Activated CD4-positive, alpha-beta T cell treated with anti-CD3 and anti-CD28 coated beads, Interleukin-2, Interleukin-6, amounts not matched to agents 100 ng/mL and 50 ng/mL, durations not matched to agents 16 hours and 8 hours (primary cell): Measurements from ENCODE around the gene PPIG.
"Not testable (repeated sequence)": the region's sequence is repeated elsewhere in the genome, so short reads cannot be mapped to it uniquely, and the experiment has no call there.

ENCODE experiments used
- DNase-seq: peaks from one replicate; pipeline ENCODE4 v3.0.0-alpha.2; 2020

PPIG gene

GRCh38 chr2:169598982-169599381, 14.8 kb downstream of the PPIG start:
- DNase-seq, result no peak

GRCh38 chr2:169599568-169599967, 15.4 kb downstream of the PPIG start:
- DNase-seq, result no peak

GRCh38 chr2:169609264-169609663, 25.1 kb downstream of the PPIG start:
- DNase-seq, result no peak

- DNase-seq, result no peak
Measured at GRCh38 chr2:169613876-169614275, 29.7 kb downstream of the PPIG start.

GRCh38 chr2:169615982-169616381, 31.8 kb downstream of the PPIG start:
- not testable (repeated sequence) for DNase-seq

- DNase-seq, result no peak
Measured at GRCh38 chr2:169619946-169620345, 35.8 kb downstream of the PPIG start.

- no peak for DNase-seq
Measured at GRCh38 chr2:169620509-169620908, 36.4 kb downstream of the PPIG start.

- DNase-seq, result peak; percentile 35
Measured at GRCh38 chr2:169623235-169623634, 39.1 kb downstream of the PPIG start.

- DNase-seq, result no peak
Measured at GRCh38 chr2:169625781-169626180, 41.6 kb downstream of the PPIG start.

- DNase-seq, result no peak
Measured at GRCh38 chr2:169636440-169637097, 52.4 kb downstream of the PPIG start.

- no peak for DNase-seq
Measured at GRCh38 chr2:169637620-169638019, 53.5 kb downstream of the PPIG start.

GRCh38 chr2:169640104-169640503, 56.0 kb downstream of the PPIG start:
- no peak for DNase-seq

- DNase-seq, result no peak
Measured at GRCh38 chr2:169641464-169641863, 57.3 kb downstream of the PPIG start.

GRCh38 chr2:169644173-169644572, 60.0 kb downstream of the PPIG start:
- DNase-seq, result no peak

- no peak for DNase-seq
Measured at GRCh38 chr2:169647496-169647895, 63.3 kb downstream of the PPIG start.

- no peak for DNase-seq
Measured at GRCh38 chr2:169649278-169649677, 65.1 kb downstream of the PPIG start.

- DNase-seq, result no peak
Measured at GRCh38 chr2:169653636-169654035, 69.5 kb downstream of the PPIG start.

- no peak for DNase-seq
Measured at GRCh38 chr2:169656164-169656563, 72.0 kb downstream of the PPIG start.

GRCh38 chr2:169658877-169659276, 74.7 kb downstream of the PPIG start:
- DNase-seq, result no peak

- no peak for DNase-seq
Measured at GRCh38 chr2:169659320-169659719, 75.2 kb downstream of the PPIG start.

GRCh38 chr2:169661265-169661664, 77.1 kb downstream of the PPIG start:
- DNase-seq, result no peak

- no peak for DNase-seq
Measured at GRCh38 chr2:169662744-169663143, 78.6 kb downstream of the PPIG start.

- DNase-seq, result no peak
Measured at GRCh38 chr2:169663247-169663646, 79.1 kb downstream of the PPIG start.

GRCh38 chr2:169664600-169664977, 80.4 kb downstream of the PPIG start:
- no peak for DNase-seq
